Natural killer cell (primary cell): ENCODE data around the gene NPNT. TPM values are rescaled to one million over a fixed set of nuclear protein-coding genes. Genes with fewer than 3 reads are reported as not detected.

Experiments used
- ATAC-seq, 3 donors: fragments of 150-1000 bp in 2 of 3; fragments of 200-7000 bp in 1 of 3; cut with Tn5 transposase; 1 replicate in 1 of 3; 2 replicates in 2 of 3; pipeline ENCODE4 v1.10.0; 2021; ENCODE audit warnings: mild to moderate bottlenecking in 2 of 3, moderate library complexity in 2 of 3
- DNase-seq, 2 donors: peaks; one replicate each; pipeline versions ENCODE4 v3.0.0 to v3.0.0-alpha.2; 2013 to 2021; ENCODE audit warnings: mixed read lengths in 1 of 2
- H3K27ac ChIP-seq: one replicate; pipeline ENCODE4 v1.5.1; 2013; ENCODE audit warnings: mild to moderate bottlenecking, low read length
- H3K27me3 ChIP-seq: one replicate; pipeline ENCODE4 v1.6.1; 2013; ENCODE audit warnings: low read length; ENCODE audit not compliant: control insufficient read depth, insufficient read depth
- H3K36me3 ChIP-seq: one replicate; pipeline ENCODE4 v1.6.1; 2013; ENCODE audit warnings: low read length; ENCODE audit not compliant: control insufficient read depth, insufficient read depth
- H3K4me1 ChIP-seq: one replicate; pipeline ENCODE4 v1.6.1; 2013; ENCODE audit warnings: low read length; ENCODE audit not compliant: control insufficient read depth, insufficient read depth
- H3K4me3 ChIP-seq: one replicate; pipeline ENCODE4 v1.5.1; 2013; ENCODE audit warnings: low read length
- H3K9me3 ChIP-seq: one replicate; pipeline ENCODE4 v1.6.1; 2013; ENCODE audit warnings: low read length; ENCODE audit not compliant: control insufficient read depth, insufficient read depth
- H3K27ac Mint-ChIP-seq, 2 donors: one replicate each; pipeline ENCODE4 v1.8.0; 2022; ENCODE audit warnings: mild to moderate bottlenecking in 2 of 2, mixed read lengths in 2 of 2, moderate library complexity in 1 of 2
- H3K27me3 Mint-ChIP-seq, 2 donors: one replicate each; pipeline ENCODE4 v1.8.0; 2022; ENCODE audit warnings: low read depth in 2 of 2, mixed read lengths in 2 of 2
- H3K36me3 Mint-ChIP-seq: one replicate; pipeline ENCODE4 v1.8.0; 2022; ENCODE audit warnings: mixed read lengths
- H3K4me1 Mint-ChIP-seq, 2 donors: one replicate each; pipeline ENCODE4 v1.8.0; 2022; ENCODE audit warnings: mixed read lengths in 2 of 2
- H3K4me3 Mint-ChIP-seq: one replicate; pipeline ENCODE4 v1.8.0; 2022; ENCODE audit warnings: mild to moderate bottlenecking, moderate library complexity, mixed read lengths
- H3K9me3 Mint-ChIP-seq, 2 donors: one replicate each; pipeline ENCODE4 v1.8.0; 2022; ENCODE audit warnings: mixed read lengths in 2 of 2
- WGBS: methylation state at CpG from one replicate; pipeline ENCODE4 v1.1.7; 2013; ENCODE audit warnings: missing lambda C conversion rate; ENCODE audit not compliant: insufficient coverage; 5-methylcytosine and 5-hydroxymethylcytosine counted together
- intact Hi-C: fragments of 100-400 bp; cut with micrococcal nuclease; formaldehyde crosslinking; loops from one replicate; pipeline ENCODE4 v1.14.2; 2022
- total RNA-seq, 4 donors: library from RNA; stranded (reverse); fragments of 120-200 nt in 1 of 4; gene quantifications; one replicate each; pipeline versions ENCODE4 v1.2.3 to v1.2.4, GENCODE V29; 2013 to 2022
- TF ChIP-seq, protein P1 (sequence below): fragments of 200-600 bp; IDR thresholded peaks from one replicate; pipeline ENCODE4 v1.8.0; 2022; ENCODE audit warnings: antibody characterized with exemption

Gene NPNT
- total RNA-seq, 3 donors from 2014 or later (not counting 1 experiment from before 2014, with no cell fraction given) = not detected

- H3K27me3 ChIP-seq = peaks cover 19% of the 10 kb centered on the region
- H3K4me3 ChIP-seq = no peak overlapping the region
- H3K27ac ChIP-seq = no peak overlapping the region
- no peaks in the 10 kb centered on the region for H3K4me1 Mint-ChIP-seq
- H3K27ac Mint-ChIP-seq = no peak overlapping the region
- H3K36me3 ChIP-seq = no peaks in the 10 kb centered on the region
- H3K4me1 ChIP-seq = no peaks in the 10 kb centered on the region
- intact Hi-C loops = no loop called here
- WGBS = 3% methylated on average over 84 of the region's 84 CpGs
- ATAC-seq = no peak
- peaks cover 6% of the 10 kb centered on the region in 2 donors for H3K9me3 Mint-ChIP-seq
- peaks cover 16% of the 10 kb centered on the region for H3K36me3 Mint-ChIP-seq
- TF ChIP-seq, protein P1, sequence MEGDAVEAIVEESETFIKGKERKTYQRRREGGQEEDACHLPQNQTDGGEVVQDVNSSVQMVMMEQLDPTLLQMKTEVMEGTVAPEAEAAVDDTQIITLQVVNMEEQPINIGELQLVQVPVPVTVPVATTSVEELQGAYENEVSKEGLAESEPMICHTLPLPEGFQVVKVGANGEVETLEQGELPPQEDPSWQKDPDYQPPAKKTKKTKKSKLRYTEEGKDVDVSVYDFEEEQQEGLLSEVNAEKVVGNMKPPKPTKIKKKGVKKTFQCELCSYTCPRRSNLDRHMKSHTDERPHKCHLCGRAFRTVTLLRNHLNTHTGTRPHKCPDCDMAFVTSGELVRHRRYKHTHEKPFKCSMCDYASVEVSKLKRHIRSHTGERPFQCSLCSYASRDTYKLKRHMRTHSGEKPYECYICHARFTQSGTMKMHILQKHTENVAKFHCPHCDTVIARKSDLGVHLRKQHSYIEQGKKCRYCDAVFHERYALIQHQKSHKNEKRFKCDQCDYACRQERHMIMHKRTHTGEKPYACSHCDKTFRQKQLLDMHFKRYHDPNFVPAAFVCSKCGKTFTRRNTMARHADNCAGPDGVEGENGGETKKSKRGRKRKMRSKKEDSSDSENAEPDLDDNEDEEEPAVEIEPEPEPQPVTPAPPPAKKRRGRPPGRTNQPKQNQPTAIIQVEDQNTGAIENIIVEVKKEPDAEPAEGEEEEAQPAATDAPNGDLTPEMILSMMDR = no peak
- H3K4me3 Mint-ChIP-seq = no peak overlapping the region
- H3K9me3 ChIP-seq = peaks cover 4% of the 10 kb centered on the region
- DNase-seq = no peak
- H3K27me3 Mint-ChIP-seq = peaks cover 35 to 63% of the 10 kb centered on the region in 2 donors
Observed at GRCh38 chr4:105895583-105896460, 551 bp downstream of the NPNT start.

GRCh38 chr4:105896461-105896942 is 1.2 kb downstream of the NPNT start:
- 3% methylated on average over 21 of the region's 22 CpGs for WGBS
- no peak overlapping the region for H3K4me3 ChIP-seq
- DNase-seq (no peak), ATAC-seq (no peak)
- no peaks in the 10 kb centered on the region for H3K4me1 ChIP-seq
- intact Hi-C loops = no loop called here
- Mint-ChIP-seq H3K4me3 (no peak overlapping the region), H3K36me3 (peaks cover 16% of the 10 kb centered on the region), H3K27me3 (peaks cover 35 to 66% of the 10 kb centered on the region in 2 donors), H3K4me1 (no peaks in the 10 kb centered on the region), H3K9me3 (peaks cover 6% of the 10 kb centered on the region in 2 donors), H3K27ac (no peak overlapping the region)
- peaks cover 4% of the 10 kb centered on the region for H3K9me3 ChIP-seq
- TF ChIP-seq, protein P1 = no peak
- peaks cover 19% of the 10 kb centered on the region for H3K27me3 ChIP-seq
- no peak overlapping the region for H3K27ac ChIP-seq
- no peaks in the 10 kb centered on the region for H3K36me3 ChIP-seq

DNA sequence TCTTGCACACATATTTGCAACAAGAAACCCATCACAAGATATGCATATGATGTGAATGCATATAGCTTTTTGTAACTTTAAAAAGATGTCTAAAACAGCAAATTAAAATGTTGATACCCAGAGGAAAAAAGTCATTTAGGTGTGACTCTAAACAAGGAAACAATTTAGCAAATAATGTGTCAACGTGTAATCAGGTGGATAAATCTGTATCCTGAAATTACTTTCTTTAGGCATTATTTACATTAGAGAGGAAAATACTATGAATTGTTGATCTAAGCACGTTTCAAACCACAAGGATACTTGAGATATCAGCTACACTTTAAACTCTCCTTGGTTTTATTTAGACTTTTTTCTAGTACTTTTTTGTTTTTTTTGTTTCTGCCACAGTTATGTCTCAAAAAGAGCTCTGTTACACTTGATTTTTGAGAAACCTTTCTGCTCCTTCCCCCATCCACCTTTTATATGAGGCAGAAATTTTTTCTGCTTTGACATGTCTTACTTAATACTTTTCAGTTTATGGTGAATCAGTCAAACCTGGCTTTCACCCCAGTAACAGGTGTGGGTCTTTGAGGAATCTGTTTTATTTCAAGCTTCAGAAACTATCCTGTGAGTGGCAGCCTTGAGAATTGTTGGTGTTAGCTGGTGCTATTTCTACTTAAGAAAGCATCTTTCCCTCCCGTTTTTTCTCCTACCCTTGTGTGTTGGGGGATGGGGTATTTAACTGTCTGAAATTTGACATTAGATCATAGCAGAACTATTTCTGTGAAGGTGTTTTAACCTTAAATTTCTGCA is 1.9 kb downstream of the NPNT start:
- no peaks in the 10 kb centered on the region for H3K4me1 Mint-ChIP-seq
- Histone ChIP-seq H3K4me3 (no peak overlapping the region), H3K4me1 (no peaks in the 10 kb centered on the region), H3K9me3 (peaks cover 4% of the 10 kb centered on the region), H3K27me3 (peaks cover 19% of the 10 kb centered on the region), H3K27ac (no peak overlapping the region), H3K36me3 (no peaks in the 10 kb centered on the region)
- H3K27ac Mint-ChIP-seq = no peak overlapping the region
- peaks cover 16% of the 10 kb centered on the region for H3K36me3 Mint-ChIP-seq
- DNase-seq (no peak), ATAC-seq (no peak)
- H3K9me3 Mint-ChIP-seq = peaks cover 6% of the 10 kb centered on the region in 2 donors
- TF ChIP-seq, protein P1 = no peak
- H3K27me3 Mint-ChIP-seq = peaks cover 33 to 66% of the 10 kb centered on the region in 2 donors
- no CpG with 5 or more reads among the region's 3 CpGs for WGBS
- no peak overlapping the region for H3K4me3 Mint-ChIP-seq
- intact Hi-C loops = no loop called here
